ENCODE results near the gene RORB. TPM values are rescaled to one million over a fixed set of nuclear protein-coding genes. Genes with fewer than 3 reads are reported as not detected.

The RORB gene
- total RNA-seq, 4 donors from 2014 or later, result 0.25 to 0.72 (median 0.50) TPM

GRCh38 chr9:74512416-74512815, 15.3 kb downstream of the RORB start:
- Histone ChIP-seq H3K27ac (no peak overlapping the region), H3K4me3 (no peak overlapping the region), H3K4me1 (no peaks in the 10 kb centered on the region), H3K9me3 (no peaks in the 10 kb centered on the region), H3K36me3 (no peaks in the 10 kb centered on the region), H3K27me3 (no peaks in the 10 kb centered on the region)
- TF ChIP-seq, protein P1, sequence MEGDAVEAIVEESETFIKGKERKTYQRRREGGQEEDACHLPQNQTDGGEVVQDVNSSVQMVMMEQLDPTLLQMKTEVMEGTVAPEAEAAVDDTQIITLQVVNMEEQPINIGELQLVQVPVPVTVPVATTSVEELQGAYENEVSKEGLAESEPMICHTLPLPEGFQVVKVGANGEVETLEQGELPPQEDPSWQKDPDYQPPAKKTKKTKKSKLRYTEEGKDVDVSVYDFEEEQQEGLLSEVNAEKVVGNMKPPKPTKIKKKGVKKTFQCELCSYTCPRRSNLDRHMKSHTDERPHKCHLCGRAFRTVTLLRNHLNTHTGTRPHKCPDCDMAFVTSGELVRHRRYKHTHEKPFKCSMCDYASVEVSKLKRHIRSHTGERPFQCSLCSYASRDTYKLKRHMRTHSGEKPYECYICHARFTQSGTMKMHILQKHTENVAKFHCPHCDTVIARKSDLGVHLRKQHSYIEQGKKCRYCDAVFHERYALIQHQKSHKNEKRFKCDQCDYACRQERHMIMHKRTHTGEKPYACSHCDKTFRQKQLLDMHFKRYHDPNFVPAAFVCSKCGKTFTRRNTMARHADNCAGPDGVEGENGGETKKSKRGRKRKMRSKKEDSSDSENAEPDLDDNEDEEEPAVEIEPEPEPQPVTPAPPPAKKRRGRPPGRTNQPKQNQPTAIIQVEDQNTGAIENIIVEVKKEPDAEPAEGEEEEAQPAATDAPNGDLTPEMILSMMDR (IDR thresholded peaks at IDR 0.05), result no peak
- TF ChIP-seq EP300 (IDR thresholded peaks at IDR 0.05) (no peak), POLR2A (IDR thresholded peaks at IDR 0.05) (no peak), POLR2AphosphoS5 (IDR thresholded peaks at IDR 0.05) (no peak)
- WGBS, result 85% methylated on average over 1 of the region's 1 CpG
- no peak for DNase-seq (ENCODE audit: low spot score in 2 of 2)

DNA sequence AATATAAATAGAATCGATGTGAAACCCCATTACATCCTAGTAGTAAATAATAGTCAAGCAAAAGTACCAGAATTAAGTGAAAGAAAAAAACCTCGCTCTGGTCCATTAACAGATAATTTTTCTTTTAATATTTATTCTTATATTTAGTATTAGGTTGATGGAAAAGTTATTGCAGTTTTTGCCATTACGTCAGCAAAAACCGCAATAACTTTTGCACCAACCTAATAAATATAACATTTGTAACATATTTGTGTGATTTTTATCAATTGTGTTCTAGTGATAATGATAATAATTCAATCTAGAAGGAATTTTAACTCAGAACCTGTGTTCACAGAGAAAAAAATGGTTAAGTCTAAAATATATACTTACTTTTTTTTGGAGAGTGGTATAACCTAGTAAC, 16.1 kb downstream of the RORB start:
- Histone ChIP-seq H3K27me3 (no peaks in the 10 kb centered on the region), H3K9me3 (no peaks in the 10 kb centered on the region), H3K27ac (no peak overlapping the region), H3K4me3 (no peak overlapping the region), H3K4me1 (no peaks in the 10 kb centered on the region), H3K36me3 (no peaks in the 10 kb centered on the region)
- WGBS, result 86% methylated on average over 4 of the region's 4 CpGs
- no peak for DNase-seq (ENCODE audit: low spot score in 2 of 2)
- no peak for TF ChIP-seq POLR2A (IDR thresholded peaks at IDR 0.05)
- no peak for TF ChIP-seq EP300 (IDR thresholded peaks at IDR 0.05)
- TF ChIP-seq, protein P1 (IDR thresholded peaks at IDR 0.05), result no peak

- no peaks in the 10 kb centered on the region for H3K9me3 ChIP-seq
- no peaks in the 10 kb centered on the region for H3K4me1 ChIP-seq
- no peak for DNase-seq (ENCODE audit: low spot score in 2 of 2)
- H3K27me3 ChIP-seq, result no peaks in the 10 kb centered on the region
- H3K4me3 ChIP-seq, result no peak overlapping the region
- TF ChIP-seq POLR2AphosphoS5 (IDR thresholded peaks at IDR 0.05), result no peak
- TF ChIP-seq, protein P1 (IDR thresholded peaks at IDR 0.05), result no peak
- TF ChIP-seq EP300 (IDR thresholded peaks at IDR 0.05), result no peak
- no peak for TF ChIP-seq POLR2A (IDR thresholded peaks at IDR 0.05)
- no peaks in the 10 kb centered on the region for H3K36me3 ChIP-seq
- WGBS, result 72% methylated on average over 4 of the region's 4 CpGs
- H3K27ac ChIP-seq, result no peak overlapping the region
These were observed 20.1 kb downstream of the RORB start for GRCh38 chr9:74517188-74517587.

- no peaks in the 10 kb centered on the region for H3K27me3 ChIP-seq
- DNase-seq (ENCODE audit: low spot score in 2 of 2), result no peak
- H3K4me3 ChIP-seq, result no peak overlapping the region
- TF ChIP-seq POLR2AphosphoS5 (IDR thresholded peaks at IDR 0.05) (no peak), POLR2A (IDR thresholded peaks at IDR 0.05) (no peak), EP300 (IDR thresholded peaks at IDR 0.05) (no peak)
- TF ChIP-seq, protein P1 (IDR thresholded peaks at IDR 0.05), result no peak
- no peaks in the 10 kb centered on the region for H3K4me1 ChIP-seq
- 76% methylated on average over 9 of the region's 9 CpGs for WGBS
- no peak overlapping the region for H3K27ac ChIP-seq
- no peaks in the 10 kb centered on the region for H3K36me3 ChIP-seq
- no peaks in the 10 kb centered on the region for H3K9me3 ChIP-seq
These were observed 22.3 kb downstream of the RORB start for GRCh38 chr9:74519419-74519818.

DNA sequence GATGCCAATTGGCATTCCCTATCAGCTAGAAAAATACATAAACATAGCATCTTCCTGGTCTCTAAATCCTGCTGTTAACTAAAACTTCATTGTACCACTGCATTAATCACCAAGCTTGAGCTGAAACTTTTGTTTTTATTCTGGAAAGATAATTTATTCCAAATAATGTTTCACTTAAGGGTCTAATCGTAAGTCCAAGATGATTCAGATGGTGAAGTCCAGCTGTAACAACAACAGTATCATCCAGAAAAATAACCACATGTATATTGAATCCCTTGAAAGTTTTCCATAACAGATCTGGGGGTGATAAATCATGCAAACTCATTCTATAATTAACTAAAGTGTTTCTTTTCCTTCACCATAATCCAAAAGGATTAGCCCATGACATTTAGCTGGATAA, 23.9 kb downstream of the RORB start:
- Histone ChIP-seq H3K9me3 (no peaks in the 10 kb centered on the region), H3K27me3 (no peaks in the 10 kb centered on the region), H3K4me3 (no peak overlapping the region), H3K27ac (no peak overlapping the region), H3K4me1 (no peaks in the 10 kb centered on the region), H3K36me3 (no peaks in the 10 kb centered on the region)
- no peak for DNase-seq (ENCODE audit: low spot score in 2 of 2)
- TF ChIP-seq POLR2AphosphoS5 (IDR thresholded peaks at IDR 0.05), result no peak
- TF ChIP-seq, protein P1 (IDR thresholded peaks at IDR 0.05), result no peak
- TF ChIP-seq EP300 (IDR thresholded peaks at IDR 0.05), result no peak
- TF ChIP-seq POLR2A (IDR thresholded peaks at IDR 0.05), result no peak
- WGBS, result 53% methylated on average over 1 of the region's 1 CpG

Data from suprapubic skin (tissue), 4 donors.